GM12864 (cell line): ENCODE data around the gene ARL8A.

Experiments used
- DNase-seq: peaks from one replicate; pipeline ENCODE4 v3.0.0-alpha.2; 2011; ENCODE audit warnings: low read depth
- H3K4me3 ChIP-seq: 2 replicates; pipeline ENCODE4 v1.5.1; 2011; ENCODE audit warnings: mild to moderate bottlenecking, low read depth, low read length, control low read depth
- CTCF ChIP-seq: IDR thresholded peaks from 2 replicates; pipeline ENCODE4 v1.5.1; 2011; ENCODE audit warnings: low read depth, mild to moderate bottlenecking, moderate library complexity, low read length, control low read depth, inconsistent platforms; ENCODE audit errors: missing control alignments

Gene ARL8A

GRCh38 chr1:202161151-202162046, 16.9 kb upstream of the ARL8A start:
- no peak for DNase-seq
- no peak for TF ChIP-seq CTCF
- H3K4me3 ChIP-seq, result peak overlapping the region; percentile 86

- no peak for DNase-seq
- peak; percentile 66 for TF ChIP-seq CTCF
- H3K4me3 ChIP-seq, result peak within 1 kb of the TSS; percentile 86
Observed at GRCh38 chr1:202160377-202160940, 15.9 kb upstream of the ARL8A start, which contains the start of gene PTPN7. TSS of gene PTPN7 (minus strand) at chr1:202160602. CDS start at chr1:202159402, 1,200 bp downstream.

GRCh38 chr1:202159534-202160371, 15.2 kb upstream of the ARL8A start:
- DNase-seq, result no peak
- TF ChIP-seq CTCF, result no peak
- H3K4me3 ChIP-seq, result peak overlapping the region; percentile 86

GRCh38 chr1:202158810-202159533, 14.4 kb upstream of the ARL8A start:
- TF ChIP-seq CTCF, result peak; percentile 59
- H3K4me3 ChIP-seq, result peak overlapping the region; percentile 86
- DNase-seq, result no peak

- no peak overlapping the region for H3K4me3 ChIP-seq
- no peak for TF ChIP-seq CTCF
- DNase-seq, result no peak
Observed at GRCh38 chr1:202157945-202158344, 13.4 kb upstream of the ARL8A start.

- DNase-seq, result no peak
- no peak for TF ChIP-seq CTCF
- no peak overlapping the region for H3K4me3 ChIP-seq
Observed at GRCh38 chr1:202156590-202156989, 12.1 kb upstream of the ARL8A start.
